EH (cell line): ENCODE data around the gene DNAH1.

ENCODE experiments used
- DNase-seq: peaks from one replicate; pipeline ENCODE4 v3.0.0-alpha.2; 2015; ENCODE audit warnings: low read depth

The DNAH1 gene

GRCh38 chr3:52290596-52291507, 25.3 kb upstream of the DNAH1 start:
- DNase-seq, result no peak

DNA sequence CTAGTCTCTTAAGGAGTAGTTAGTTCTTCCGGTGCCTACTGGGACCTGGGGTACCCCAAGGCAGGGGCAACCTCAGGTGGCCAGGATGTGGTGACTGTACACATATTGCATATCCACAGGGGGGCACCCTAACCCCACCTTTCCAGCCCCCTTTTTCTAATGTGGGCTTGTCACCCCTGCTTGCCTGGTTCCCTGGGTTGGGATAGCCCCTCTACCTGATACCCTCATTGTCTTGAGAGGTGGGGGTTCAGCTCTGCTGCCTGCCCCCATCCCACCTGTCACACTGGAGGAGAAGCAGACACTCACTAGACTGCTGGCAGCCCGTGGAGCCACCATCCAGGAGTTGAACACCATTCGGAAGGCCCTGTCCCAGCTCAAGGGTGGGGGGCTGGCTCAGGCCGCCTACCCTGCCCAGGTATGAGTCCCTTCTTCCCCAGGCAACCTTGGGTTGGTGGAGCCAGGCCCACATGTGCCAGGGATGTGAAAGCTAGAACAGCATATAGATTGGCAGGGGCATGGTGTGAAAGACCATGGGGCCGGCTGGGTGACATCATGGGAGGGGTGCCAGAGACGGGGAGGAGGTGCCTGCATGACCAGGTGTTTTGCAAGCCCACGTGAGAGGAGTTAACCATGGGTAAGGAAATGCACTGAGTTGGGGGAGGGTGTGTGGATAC, 24.5 kb upstream of the DNAH1 start:
- peak; percentile 48 for DNase-seq

- DNase-seq, result no peak
Observed at GRCh38 chr3:52292247-52293065, 23.7 kb upstream of the DNAH1 start.

- no peak for DNase-seq
Observed at GRCh38 chr3:52293491-52294319, 22.4 kb upstream of the DNAH1 start.

- DNase-seq, result no peak
Observed at GRCh38 chr3:52294320-52295150, 21.6 kb upstream of the DNAH1 start.

- DNase-seq, result no peak
Observed at GRCh38 chr3:52295671-52296208, 20.4 kb upstream of the DNAH1 start.

DNA sequence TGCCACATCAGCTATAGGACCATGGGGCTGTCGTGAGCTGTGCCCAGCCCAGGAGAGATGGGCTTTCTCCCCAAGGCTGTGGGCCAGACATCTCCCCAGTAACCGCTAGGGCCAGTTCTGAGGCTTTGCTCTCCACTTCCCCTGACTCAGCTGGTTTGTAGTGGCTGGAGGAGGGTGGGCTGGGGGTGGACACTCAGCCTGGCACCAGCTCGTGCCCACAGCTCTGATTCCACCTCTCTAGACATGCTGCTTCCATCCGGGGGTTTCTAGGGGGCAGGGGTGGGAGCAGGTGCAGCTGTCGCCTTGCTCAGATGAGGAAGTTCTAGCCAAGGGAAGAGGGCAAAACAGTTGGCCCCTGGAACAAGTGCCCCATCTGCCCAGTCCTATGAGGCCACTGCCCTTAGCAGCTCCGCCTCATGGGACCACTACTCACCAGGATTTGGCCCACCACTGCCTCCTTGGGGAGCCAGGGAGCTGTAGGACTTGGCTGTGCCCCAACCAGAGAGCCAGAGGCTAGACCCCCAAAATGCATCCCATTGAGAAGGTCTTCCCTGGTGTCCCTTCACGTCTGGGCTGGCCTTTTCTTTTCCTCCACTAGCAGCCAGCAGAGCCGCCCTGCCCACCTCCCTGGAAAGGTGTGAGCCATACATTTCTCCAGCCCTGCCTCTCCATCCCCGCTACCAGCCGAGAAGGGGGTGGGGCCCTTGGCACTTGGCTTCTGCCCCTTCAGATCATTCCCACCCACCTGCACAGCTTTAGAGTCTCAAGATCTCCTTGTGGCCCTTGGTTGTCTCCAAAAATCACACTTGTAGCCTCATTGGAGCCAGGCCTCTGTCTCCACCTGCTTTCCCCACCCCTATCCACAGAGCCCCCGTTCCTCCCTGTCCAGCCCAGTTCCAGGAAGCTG, 18.6 kb upstream of the DNAH1 start:
- DNase-seq, result no peak

GRCh38 chr3:52298149-52299098, 17.7 kb upstream of the DNAH1 start:
- no peak for DNase-seq

DNA sequence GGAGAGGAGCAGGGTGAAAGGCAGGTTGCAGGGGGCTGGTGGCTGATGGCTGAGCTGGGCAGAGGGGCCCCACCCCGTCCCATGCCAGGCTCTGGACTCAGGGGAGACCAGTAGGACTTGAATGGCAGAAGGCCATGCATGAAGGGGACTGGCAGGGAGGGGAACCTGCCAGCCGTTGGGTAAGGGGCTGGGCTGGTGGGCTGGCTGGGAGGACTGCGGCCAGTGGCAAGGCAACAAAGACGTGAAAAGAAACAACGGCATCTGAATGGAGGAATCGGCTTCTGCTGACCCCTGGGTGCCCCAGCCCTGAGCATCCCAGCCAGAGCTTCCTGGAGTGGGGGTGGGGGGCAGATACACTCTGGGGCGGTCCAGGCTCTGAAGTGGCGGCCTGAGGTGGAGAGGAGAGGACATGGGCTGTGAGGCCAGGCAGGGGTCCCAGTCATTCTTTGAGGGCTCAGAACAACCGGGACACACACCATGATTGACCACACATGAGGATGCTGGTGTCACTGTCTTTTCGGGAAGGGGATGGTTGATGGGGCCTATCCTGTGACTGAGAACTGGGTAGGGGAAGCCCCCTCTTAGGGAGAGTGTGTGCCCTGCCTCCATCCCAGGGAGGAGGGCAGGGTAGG, 16.8 kb upstream of the DNAH1 start:
- no peak for DNase-seq

- DNase-seq, result peak; percentile 51
Observed at GRCh38 chr3:52299879-52300611, 16.1 kb upstream of the DNAH1 start.

DNA sequence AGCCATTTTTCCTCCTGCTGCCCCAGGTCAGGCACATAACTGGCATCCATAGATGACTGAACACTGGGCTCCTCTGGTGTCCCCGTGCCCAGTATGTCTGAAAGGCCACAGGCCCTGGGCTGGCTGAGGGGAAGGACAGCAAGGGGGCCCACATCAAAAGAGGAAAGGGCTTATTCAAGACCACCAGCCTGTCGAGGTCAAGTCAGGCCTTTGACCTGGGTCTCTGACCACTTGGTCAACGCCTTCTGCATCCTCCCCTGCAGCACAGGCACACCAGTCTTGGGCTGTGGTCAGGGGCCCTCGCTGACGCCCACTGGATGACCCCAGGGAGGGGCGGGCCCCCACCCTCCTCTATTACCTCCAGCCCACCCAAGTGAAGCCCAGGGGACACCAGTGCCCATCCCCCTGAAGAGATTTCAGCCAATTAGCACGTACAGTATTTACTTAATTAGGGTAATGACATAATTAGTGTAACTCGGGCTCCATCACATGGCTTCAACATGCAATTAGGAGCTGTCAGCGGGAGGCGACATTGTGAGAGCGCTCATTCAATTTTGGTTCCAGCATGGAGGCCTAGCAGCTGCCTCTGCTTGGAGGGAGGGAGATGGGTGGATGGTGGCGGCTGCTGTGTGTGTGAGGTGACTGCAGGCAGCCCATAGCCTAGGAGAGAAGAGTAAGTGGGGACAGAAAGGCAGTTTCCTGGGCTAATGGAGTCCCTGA, 13.5 kb upstream of the DNAH1 start:
- DNase-seq, result no peak

- no peak for DNase-seq
Observed at GRCh38 chr3:52303811-52304210, 12.3 kb upstream of the DNAH1 start.

- no peak for DNase-seq
Observed at GRCh38 chr3:52305926-52306325, 10.2 kb upstream of the DNAH1 start.

GRCh38 chr3:52306978-52307377, 9.1 kb upstream of the DNAH1 start:
- no peak for DNase-seq

GRCh38 chr3:52308308-52308707, 7.8 kb upstream of the DNAH1 start:
- no peak for DNase-seq

DNA sequence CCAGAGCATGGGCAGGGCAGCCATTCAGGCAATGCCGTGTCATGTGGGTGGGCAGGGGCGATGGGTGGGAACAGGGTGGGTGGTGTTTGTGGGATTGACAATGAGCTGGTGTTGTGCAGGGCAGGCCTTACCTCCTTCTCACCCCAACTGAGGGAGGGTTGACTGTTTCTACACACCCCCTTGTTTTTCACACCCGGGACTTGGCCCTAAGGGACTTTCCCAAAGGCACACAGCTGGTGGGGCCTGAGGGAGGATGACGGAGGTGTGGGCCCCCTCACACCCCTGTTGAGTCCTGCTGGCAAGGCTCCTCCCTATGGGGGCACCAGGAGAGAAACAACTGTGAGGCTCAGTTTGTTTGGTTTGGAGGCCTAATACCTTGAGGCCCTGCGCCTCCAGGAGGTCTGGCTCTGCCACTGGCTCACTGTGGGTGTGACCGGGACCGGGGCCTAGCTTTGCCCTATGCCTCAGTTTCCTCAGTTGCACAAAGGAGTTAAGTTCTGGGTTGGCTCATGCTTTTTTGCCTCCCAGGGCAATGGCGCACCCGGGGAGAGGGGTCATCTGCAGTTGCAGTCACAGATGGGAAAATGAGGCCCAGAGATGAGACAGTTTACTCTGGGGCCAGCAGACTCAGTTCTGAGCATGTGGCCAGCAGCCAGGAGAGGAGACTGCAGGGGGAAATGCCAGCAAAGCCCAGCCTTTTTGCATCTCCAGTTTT, 5.1 kb upstream of the DNAH1 start:
- peak; percentile 20 for DNase-seq
